Uterus (tissue), 4 donors: ENCODE measurements around the gene MS4A14. TPM values are rescaled to one million over a fixed set of nuclear protein-coding genes. Genes with fewer than 3 reads are reported as not detected.
"Not testable (repeated sequence)": the region's sequence is repeated elsewhere in the genome, so short reads cannot be mapped to it uniquely, and the experiment has no call there.

Experiments
- DNase-seq, 2 donors: peaks; one replicate each; pipeline ENCODE4 v3.0.0-alpha.2; 2019 to 2020
- H3K27ac ChIP-seq, 2 donors: fragments of 200-600 bp; sonication (generic); 1 replicate in 1 of 2; 2 replicates in 1 of 2; pipeline ENCODE4 v1.5.1; 2016 to 2018
- H3K27me3 ChIP-seq, 2 donors: fragments of 200-600 bp; sonication (generic); one replicate each; pipeline ENCODE4 v1.5.1; 2018 to 2019; ENCODE audit warnings: control low read depth in 1 of 2
- H3K36me3 ChIP-seq, 2 donors: fragments of 200-600 bp; sonication (generic); one replicate each; pipeline ENCODE4 v1.5.1; 2019; ENCODE audit warnings: control low read depth in 1 of 2
- H3K4me1 ChIP-seq, 2 donors: fragments of 200-600 bp; sonication (generic); one replicate each; pipeline ENCODE4 v1.5.1; 2018 to 2019; ENCODE audit warnings: control low read depth in 1 of 2
- H3K4me3 ChIP-seq, 2 donors: fragments of 200-600 bp; sonication (generic); 1 replicate in 1 of 2; 2 replicates in 1 of 2; pipeline ENCODE4 v1.5.1; 2018 to 2019; ENCODE audit warnings: mild to moderate bottlenecking in 1 of 2
- H3K9me3 ChIP-seq, 2 donors: fragments of 200-600 bp; sonication (generic); one replicate each; pipeline ENCODE4 v1.5.1; 2019; ENCODE audit warnings: control low read depth in 1 of 2
- CTCF ChIP-seq, 4 experiments: fragments of 200-600 bp in 2 of 4; fragments of 450-650 bp in 2 of 4; sonication (generic) in 2 of 4; IDR thresholded peaks; one replicate each; pipeline ENCODE4 v1.5.1; 2016 to 2019; ENCODE audit warnings: antibody characterized with exemption in 4 of 4, mild to moderate bottlenecking in 2 of 4, moderate library complexity in 1 of 4
- POLR2A ChIP-seq, 2 donors: fragments of 450-650 bp; IDR thresholded peaks; one replicate each; pipeline ENCODE4 v1.6.1; 2016; ENCODE audit warnings: antibody characterized with exemption in 2 of 2, mild to moderate bottlenecking in 1 of 2, moderate library complexity in 1 of 2
- intact Hi-C: fragments of 100-400 bp; cut with DNase I; formaldehyde crosslinking; loops from one replicate; pipeline ENCODE4 v1.15.1; 2023; ENCODE audit warnings: low total_unique reads
- total RNA-seq, 4 donors: library from RNA; depleted of rRNA in 3 of 4; stranded (reverse); fragments of >200 nt in 3 of 4; gene quantifications; one replicate each; pipeline versions ENCODE4 v1.1.0 to v1.2.4, GENCODE V29; 2014 to 2023
- donor health status: DM: yes; HTN: yes; CAD: no.

The MS4A14 gene
- total RNA-seq, 4 donors from 2014 or later: 0.26 to 1.7 TPM; not detected in 2

DNA sequence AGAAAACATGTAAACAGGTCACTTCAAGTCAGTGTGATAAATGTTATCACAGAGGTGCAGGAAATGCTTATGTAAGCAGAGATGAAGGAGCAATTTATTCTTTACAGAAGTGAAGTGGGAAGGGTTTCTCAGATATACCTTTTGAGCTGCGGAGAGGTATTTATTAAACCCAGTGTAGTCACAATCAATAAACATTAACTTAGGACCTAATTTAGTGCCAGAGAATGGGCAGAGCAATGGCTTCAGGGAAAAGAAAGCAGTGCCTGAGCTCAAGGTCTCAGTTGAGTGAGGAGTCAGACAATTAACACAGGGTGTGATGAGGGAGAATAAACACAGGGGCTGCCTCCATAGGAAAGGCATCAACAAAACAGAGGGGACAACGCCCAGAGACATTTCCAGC is 35.0 kb downstream of the MS4A14 start:
- no peaks in the 10 kb centered on the region for H3K36me3 ChIP-seq
- intact Hi-C loops: no loop called here
- no peak for DNase-seq
- no peaks in the 10 kb centered on the region for H3K27me3 ChIP-seq
- H3K9me3 ChIP-seq: no peaks in the 10 kb centered on the region
- H3K4me3 ChIP-seq: no peak overlapping the region
- no peaks in the 10 kb centered on the region for H3K4me1 ChIP-seq
- H3K27ac ChIP-seq: no peak overlapping the region
- TF ChIP-seq CTCF (IDR thresholded peaks at IDR 0.05) (no peak), POLR2A (IDR thresholded peaks at IDR 0.05) (no peak)

DNA sequence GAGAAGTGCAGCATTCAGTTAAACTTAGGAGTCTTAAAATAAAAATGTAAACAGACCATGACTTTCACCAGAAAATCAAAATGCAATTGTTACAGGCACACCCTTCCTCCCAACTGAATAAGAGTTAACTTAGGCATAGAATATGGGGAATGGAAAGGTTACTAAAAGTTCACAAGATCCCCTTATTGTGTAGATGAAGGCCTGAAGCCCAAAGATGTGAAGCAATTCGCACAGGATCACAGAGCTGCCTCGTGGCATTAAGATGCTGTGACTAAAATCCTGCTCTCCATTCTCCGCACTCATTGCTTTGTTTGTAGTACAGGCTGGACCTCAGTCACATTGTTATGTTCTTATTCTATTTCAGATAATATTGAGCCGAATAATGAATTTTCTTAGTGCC is 37.1 kb downstream of the MS4A14 start:
- H3K27me3 ChIP-seq: no peaks in the 10 kb centered on the region
- no peak overlapping the region for H3K4me3 ChIP-seq
- H3K36me3 ChIP-seq: no peaks in the 10 kb centered on the region
- H3K9me3 ChIP-seq: no peaks in the 10 kb centered on the region
- no peak for DNase-seq
- H3K4me1 ChIP-seq: no peaks in the 10 kb centered on the region
- no peak overlapping the region for H3K27ac ChIP-seq
- intact Hi-C loops: no loop called here
- TF ChIP-seq CTCF (IDR thresholded peaks at IDR 0.05) (no peak), POLR2A (IDR thresholded peaks at IDR 0.05) (no peak)

GRCh38 chr11:60447070-60447469 is 50.8 kb downstream of the MS4A14 start:
- TF ChIP-seq POLR2A (IDR thresholded peaks at IDR 0.05) (no peak), CTCF (IDR thresholded peaks at IDR 0.05) (no peak)
- H3K9me3 ChIP-seq: no peaks in the 10 kb centered on the region
- intact Hi-C loops: no loop called here

GRCh38 chr11:60447846-60448245 is 51.6 kb downstream of the MS4A14 start:
- no peaks in the 10 kb centered on the region for H3K36me3 ChIP-seq
- H3K27ac ChIP-seq: no peak overlapping the region
- H3K4me3 ChIP-seq: no peak overlapping the region
- no peak for DNase-seq
- H3K9me3 ChIP-seq: no peaks in the 10 kb centered on the region
- intact Hi-C loops: no loop called here
- H3K27me3 ChIP-seq: no peaks in the 10 kb centered on the region
- no peak for TF ChIP-seq CTCF (IDR thresholded peaks at IDR 0.05)
- TF ChIP-seq POLR2A (IDR thresholded peaks at IDR 0.05): no peak
- H3K4me1 ChIP-seq: no peaks in the 10 kb centered on the region

More at GRCh38 chr11:60447070-60447469, 50.8 kb downstream of the MS4A14 start:
- no peaks in the 10 kb centered on the region for H3K27me3 ChIP-seq
- H3K36me3 ChIP-seq: no peaks in the 10 kb centered on the region
- H3K27ac ChIP-seq: no peak overlapping the region
- no peak overlapping the region for H3K4me3 ChIP-seq
- DNase-seq: no peak
- H3K4me1 ChIP-seq: no peaks in the 10 kb centered on the region

- intact Hi-C loops, H3K36me3 ChIP-seq, H3K27ac ChIP-seq, H3K9me3 ChIP-seq, H3K4me3 ChIP-seq, H3K27me3 ChIP-seq, DNase-seq, H3K4me1 ChIP-seq: not testable (repeated sequence)
Measured at GRCh38 chr11:60451185-60451584, 54.9 kb downstream of the MS4A14 start.

DNA sequence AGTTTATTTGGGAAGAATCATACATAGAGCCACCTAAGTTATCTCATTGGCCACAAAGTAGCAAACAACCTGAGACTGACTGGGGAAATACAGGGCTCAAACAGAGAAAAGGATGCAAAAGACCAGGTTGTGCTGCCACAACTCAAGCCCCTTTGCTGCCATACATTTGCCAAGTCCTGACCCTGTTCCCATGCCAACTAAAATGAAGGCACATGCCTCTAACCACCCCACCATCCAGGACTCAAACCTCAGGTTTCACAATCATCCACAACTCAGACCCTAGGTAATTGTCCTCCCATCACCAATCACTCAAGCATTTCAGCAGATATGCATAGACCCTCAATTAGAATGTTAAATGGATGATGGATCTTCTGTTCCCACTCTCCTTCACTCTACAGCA is 58.0 kb downstream of the MS4A14 start:
- Histone ChIP-seq H3K4me1 (no peaks in the 10 kb centered on the region), H3K36me3 (no peaks in the 10 kb centered on the region), H3K9me3 (no peaks in the 10 kb centered on the region), H3K27ac (no peak overlapping the region), H3K27me3 (no peaks in the 10 kb centered on the region), H3K4me3 (no peak overlapping the region)
- intact Hi-C loops: no loop called here
- TF ChIP-seq POLR2A (IDR thresholded peaks at IDR 0.05) (no peak), CTCF (IDR thresholded peaks at IDR 0.05) (no peak)
- DNase-seq: no peak
